GM12872 (cell line): ENCODE results near the gene TMC8.

ENCODE experiments used
- TF ChIP-seq, protein P1 (sequence below): IDR thresholded peaks from 3 replicates; pipeline ENCODE4 v1.5.1; 2011; ENCODE audit warnings: low read depth, mild to moderate bottlenecking, low read length, moderate library complexity; ENCODE audit not compliant: insufficient read depth

The TMC8 gene

DNA sequence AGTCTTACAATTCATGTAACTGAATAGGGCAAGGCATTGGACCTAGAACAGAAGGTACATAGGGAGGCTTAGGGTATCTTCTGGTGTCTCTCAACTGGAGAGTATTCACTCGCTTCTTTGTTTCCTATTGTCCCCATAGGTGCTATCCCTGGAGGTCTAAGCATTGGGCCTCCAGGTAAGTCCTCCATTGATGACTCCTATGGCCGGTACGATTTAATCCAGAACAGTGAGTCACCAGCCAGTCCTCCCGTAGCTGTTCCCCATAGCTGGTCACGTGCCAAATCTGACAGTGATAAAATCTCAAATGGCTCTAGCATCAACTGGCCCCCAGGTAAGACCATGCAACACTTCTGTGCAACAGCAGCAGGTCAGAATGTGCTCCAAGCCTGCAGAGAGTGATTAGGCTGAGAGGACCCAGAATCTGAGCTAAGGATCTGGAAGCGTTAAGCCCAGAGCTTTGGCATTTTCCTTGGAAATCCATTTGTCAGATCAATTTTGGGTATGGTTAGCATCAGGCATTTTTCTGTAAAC, 37.7 kb upstream of the TMC8 start:
- TF ChIP-seq, protein P1, sequence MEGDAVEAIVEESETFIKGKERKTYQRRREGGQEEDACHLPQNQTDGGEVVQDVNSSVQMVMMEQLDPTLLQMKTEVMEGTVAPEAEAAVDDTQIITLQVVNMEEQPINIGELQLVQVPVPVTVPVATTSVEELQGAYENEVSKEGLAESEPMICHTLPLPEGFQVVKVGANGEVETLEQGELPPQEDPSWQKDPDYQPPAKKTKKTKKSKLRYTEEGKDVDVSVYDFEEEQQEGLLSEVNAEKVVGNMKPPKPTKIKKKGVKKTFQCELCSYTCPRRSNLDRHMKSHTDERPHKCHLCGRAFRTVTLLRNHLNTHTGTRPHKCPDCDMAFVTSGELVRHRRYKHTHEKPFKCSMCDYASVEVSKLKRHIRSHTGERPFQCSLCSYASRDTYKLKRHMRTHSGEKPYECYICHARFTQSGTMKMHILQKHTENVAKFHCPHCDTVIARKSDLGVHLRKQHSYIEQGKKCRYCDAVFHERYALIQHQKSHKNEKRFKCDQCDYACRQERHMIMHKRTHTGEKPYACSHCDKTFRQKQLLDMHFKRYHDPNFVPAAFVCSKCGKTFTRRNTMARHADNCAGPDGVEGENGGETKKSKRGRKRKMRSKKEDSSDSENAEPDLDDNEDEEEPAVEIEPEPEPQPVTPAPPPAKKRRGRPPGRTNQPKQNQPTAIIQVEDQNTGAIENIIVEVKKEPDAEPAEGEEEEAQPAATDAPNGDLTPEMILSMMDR, result no peak

- TF ChIP-seq, protein P1, result no peak
Measured at GRCh38 chr17:78095035-78095434, 35.5 kb upstream of the TMC8 start.

GRCh38 chr17:78096093-78096492, 34.5 kb upstream of the TMC8 start:
- TF ChIP-seq, protein P1, result no peak

DNA sequence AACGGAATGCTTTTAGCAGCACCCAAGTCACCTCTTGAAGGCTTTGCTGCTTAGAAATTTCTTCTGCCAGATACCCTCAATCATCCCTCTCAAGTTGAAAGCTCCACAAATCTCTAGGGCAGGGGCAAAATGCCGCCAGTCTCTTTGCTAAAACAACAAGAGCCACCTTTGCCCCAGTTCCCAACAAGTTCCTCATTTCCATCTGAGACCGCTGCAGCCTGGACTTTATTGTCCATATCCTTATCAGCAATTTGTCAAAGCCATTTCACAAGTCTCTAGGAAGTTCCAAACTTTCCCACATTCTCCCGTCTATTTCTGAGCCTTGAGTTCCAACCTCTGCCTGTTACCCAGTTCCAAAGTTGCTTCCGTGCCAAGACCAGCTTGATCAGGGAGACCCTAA, 29.5 kb upstream of the TMC8 start:
- TF ChIP-seq, protein P1, result no peak

GRCh38 chr17:78101542-78101941, 29.0 kb upstream of the TMC8 start:
- TF ChIP-seq, protein P1, result no peak

GRCh38 chr17:78103311-78103710, 27.3 kb upstream of the TMC8 start:
- TF ChIP-seq, protein P1, result no peak

DNA sequence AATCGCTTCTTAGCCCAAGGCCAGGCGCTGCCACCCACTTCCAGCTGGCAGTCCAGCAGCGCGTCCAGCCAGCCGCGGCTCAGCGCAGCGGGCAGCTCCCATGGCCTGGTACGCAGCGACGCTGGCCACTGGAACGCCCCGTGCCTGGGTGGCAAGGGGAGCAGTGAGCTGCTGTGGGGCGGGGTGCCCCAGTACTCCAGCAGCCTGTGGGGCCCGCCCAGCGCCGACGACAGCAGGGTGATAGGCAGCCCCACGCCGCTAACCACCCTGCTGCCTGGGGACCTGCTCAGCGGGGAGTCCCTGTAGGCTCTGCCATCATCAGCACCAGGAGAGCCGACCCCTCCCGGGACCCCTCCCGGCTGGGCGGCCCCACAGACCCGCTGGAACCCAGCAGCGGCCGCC, 26.0 kb upstream of the TMC8 start:
- TF ChIP-seq, protein P1, result no peak
